Neural progenitor cell (in vitro differentiated cells): ENCODE results near the gene PKD1.
"Not testable (repeated sequence)": the region's sequence is repeated elsewhere in the genome, so short reads cannot be mapped to it uniquely, and the experiment has no call there.

ENCODE experiments used
- CTCF ChIP-seq: fragments of 200-600 bp; sonication (generic); IDR thresholded peaks from 2 replicates; pipeline ENCODE4 v1.5.1; 2017; ENCODE audit warnings: antibody characterized with exemption, mild to moderate bottlenecking
- EZH2 ChIP-seq: fragments of 200-600 bp; sonication (generic); IDR thresholded peaks from 2 replicates; pipeline ENCODE4 v1.6.1; 2017; ENCODE audit warnings: antibody characterized with exemption, mild to moderate bottlenecking, moderate library complexity
- EZH2phosphoT487 ChIP-seq: fragments of 200-600 bp; sonication (generic); IDR thresholded peaks from 2 replicates; pipeline ENCODE4 v1.6.1; 2017; ENCODE audit warnings: antibody characterized with exemption

- TF ChIP-seq CTCF, EZH2phosphoT487, EZH2: not testable (repeated sequence)
These were observed 11.9 kb downstream of the PKD1 start for GRCh38 chr16:2123706-2124376.
